Measurements from ENCODE around the gene PAX2. TPM values are rescaled to one million over a fixed set of nuclear protein-coding genes. Genes with fewer than 3 reads are reported as not detected.

Gene PAX2
- not detected in 2 replicates for total RNA-seq

DNA sequence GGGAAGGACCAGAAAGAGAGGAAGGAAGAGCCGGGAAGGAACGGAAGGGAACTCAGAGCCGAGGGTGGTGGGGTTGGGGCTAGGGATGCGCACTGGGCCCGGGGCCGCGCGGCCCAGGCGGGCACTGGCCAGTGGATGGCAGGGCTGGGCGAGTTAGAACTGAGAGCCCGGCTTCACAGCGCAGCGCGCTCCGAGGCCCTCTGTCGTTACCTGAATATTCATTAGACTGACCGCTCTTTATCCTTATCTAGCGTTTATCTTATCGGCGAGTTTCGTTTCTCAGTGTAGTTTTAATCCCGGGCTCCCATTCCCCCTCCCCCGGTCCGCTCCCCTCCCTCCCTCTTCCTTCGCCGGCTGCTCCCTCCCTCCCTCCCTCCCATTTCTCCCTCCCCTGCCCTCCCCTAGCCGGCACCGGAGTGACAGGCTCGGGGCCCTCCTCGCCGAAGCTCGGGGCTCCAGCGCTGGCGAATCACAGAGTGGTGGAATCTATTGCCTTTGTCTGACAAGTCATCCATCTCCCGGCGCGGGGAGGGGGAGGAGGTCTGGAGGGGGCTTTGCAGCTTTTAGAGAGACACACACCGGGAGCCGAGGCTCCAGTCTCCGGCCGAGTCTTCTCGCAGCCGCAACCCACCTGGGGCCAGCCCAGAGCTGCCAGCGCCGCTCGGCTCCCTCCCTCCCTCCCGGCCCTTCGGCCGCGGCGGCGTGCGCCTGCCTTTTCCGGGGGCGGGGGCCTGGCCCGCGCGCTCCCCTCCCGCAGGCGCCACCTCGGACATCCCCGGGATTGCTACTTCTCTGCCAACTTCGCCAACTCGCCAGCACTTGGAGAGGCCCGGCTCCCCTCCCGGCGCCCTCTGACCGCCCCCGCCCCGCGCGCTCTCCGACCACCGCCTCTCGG lies at the start of gene PAX2:
Gene PAX2, plus strand, starts transcription at position 596 of the 895 bp plus-strand sequence. CDS start 679 bp downstream, outside the sequence.

Other genes starting within 250 kb of the PAX2 start
- 2.5 and 2.7 TPM in 2 replicates for gene SEC31B, start 225.7 kb upstream of the PAX2 start, total RNA-seq
- gene NDUFB8, start 215.7 kb upstream of the PAX2 start, total RNA-seq, result 227 and 249 TPM in 2 replicates
- gene HIF1AN, start 209.6 kb upstream of the PAX2 start, total RNA-seq, result 10.3 and 11.9 TPM in 2 replicates
- gene SLF2, start 167.4 kb downstream of the PAX2 start, total RNA-seq, result 34.9 and 37.2 TPM in 2 replicates
- gene SEMA4G, start 223.9 kb downstream of the PAX2 start, total RNA-seq, result 0.13 and 0.31 TPM in 2 replicates
- 48.4 and 62.6 TPM in 2 replicates for gene MRPL43, start 241.9 kb downstream of the PAX2 start, total RNA-seq
- 3.3 and 5.7 TPM in 2 replicates for gene TWNK, start 242.0 kb downstream of the PAX2 start, total RNA-seq

All from aortic smooth muscle cell (primary cell).